ENCODE measurements around the gene PPP1R3C.

PPP1R3C gene

GRCh38 chr10:91582153-91582554 is 50.7 kb downstream of the PPP1R3C start:
- no peaks in the 10 kb centered on the region for H3K36me3 ChIP-seq (ENCODE audit: insufficient read depth, low read length)
- H3K4me1 ChIP-seq (ENCODE audit: control insufficient read depth, insufficient read depth, low read length): no peaks in the 10 kb centered on the region
- no peak overlapping the region for H3K4me2 ChIP-seq (ENCODE audit: low read length)
- H3K9me3 ChIP-seq (replicated peaks; ENCODE audit: low read length): no peaks in the 10 kb centered on the region
- H3K4me3 ChIP-seq (ENCODE audit: low read length): no peak overlapping the region
- H3K27me3 ChIP-seq (ENCODE audit: control insufficient read depth, insufficient read depth, low read length): no peaks in the 10 kb centered on the region
- H3K9ac ChIP-seq (ENCODE audit: low read depth, low read length): no peak overlapping the region

GRCh38 chr10:91579329-91579985 is 53.4 kb downstream of the PPP1R3C start:
- H3K36me3 ChIP-seq (ENCODE audit: insufficient read depth, low read length): no peaks in the 10 kb centered on the region
- no peaks in the 10 kb centered on the region for H3K9me3 ChIP-seq (replicated peaks; ENCODE audit: low read length)
- H3K4me1 ChIP-seq (ENCODE audit: control insufficient read depth, insufficient read depth, low read length): no peaks in the 10 kb centered on the region
- H3K27me3 ChIP-seq (ENCODE audit: control insufficient read depth, insufficient read depth, low read length): no peaks in the 10 kb centered on the region
- H3K4me2 ChIP-seq (ENCODE audit: low read length): no peak overlapping the region
- no peak overlapping the region for H3K4me3 ChIP-seq (ENCODE audit: low read length)
- H3K9ac ChIP-seq (ENCODE audit: low read depth, low read length): no peak overlapping the region

Measured in skeletal muscle satellite cell (primary cell).